HG03378 (cell line): ENCODE results near the gene NDUFS5.
"Not testable (repeated sequence)": the region's sequence is repeated elsewhere in the genome, so short reads cannot be mapped to it uniquely, and the experiment has no call there.

ENCODE experiments used
- ATAC-seq: cut with Tn5 transposase; IDR thresholded peaks from one replicate; pipeline ENCODE4 v1.9.1; 2021; ENCODE audit warnings: mild to moderate bottlenecking, moderate library complexity; ENCODE audit not compliant: unreplicated experiment

Gene NDUFS5

DNA sequence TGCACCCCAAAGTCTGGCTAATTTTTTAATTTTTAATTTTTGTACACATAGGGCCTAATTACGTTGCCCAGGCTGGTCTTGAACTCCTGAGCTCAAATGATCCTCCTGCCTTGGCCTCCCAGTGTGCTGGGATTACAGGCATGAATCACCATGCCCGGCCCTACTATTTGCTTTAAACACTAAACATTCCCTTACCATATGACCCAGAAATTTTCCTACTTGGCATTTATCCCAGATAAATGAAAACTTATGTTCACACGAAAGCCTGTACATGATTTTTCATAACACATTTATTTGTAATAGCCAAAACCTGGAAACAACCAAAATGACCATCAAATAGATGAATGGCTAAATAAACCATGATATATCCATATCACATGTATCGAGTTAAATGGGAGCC, 35.8 kb downstream of the NDUFS5 start:
- no peak for ATAC-seq

- ATAC-seq: no peak
These were observed 37.0 kb downstream of the NDUFS5 start for GRCh38 chr1:39063191-39063590.

DNA sequence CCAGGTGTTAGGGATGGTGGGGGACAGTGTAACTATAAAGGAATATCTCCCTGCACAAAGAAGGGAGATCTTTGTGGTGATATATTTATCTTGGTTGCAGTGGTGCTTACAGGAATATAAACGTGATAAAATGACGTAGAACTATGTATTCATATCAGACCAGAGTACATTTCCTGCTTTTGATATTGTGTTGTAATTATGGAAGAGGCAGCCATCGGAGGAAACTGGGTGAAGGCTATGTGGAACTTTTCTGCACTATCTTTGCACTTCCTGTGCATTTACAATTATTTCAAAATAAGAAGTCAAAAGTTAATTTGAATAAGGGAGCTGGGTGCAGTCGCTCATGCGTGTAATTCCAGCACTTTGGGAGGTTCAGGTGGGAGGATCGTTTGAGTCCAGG, 37.6 kb downstream of the NDUFS5 start:
- no peak for ATAC-seq

- ATAC-seq: no peak
These were observed 39.4 kb downstream of the NDUFS5 start for GRCh38 chr1:39065542-39065941.

DNA sequence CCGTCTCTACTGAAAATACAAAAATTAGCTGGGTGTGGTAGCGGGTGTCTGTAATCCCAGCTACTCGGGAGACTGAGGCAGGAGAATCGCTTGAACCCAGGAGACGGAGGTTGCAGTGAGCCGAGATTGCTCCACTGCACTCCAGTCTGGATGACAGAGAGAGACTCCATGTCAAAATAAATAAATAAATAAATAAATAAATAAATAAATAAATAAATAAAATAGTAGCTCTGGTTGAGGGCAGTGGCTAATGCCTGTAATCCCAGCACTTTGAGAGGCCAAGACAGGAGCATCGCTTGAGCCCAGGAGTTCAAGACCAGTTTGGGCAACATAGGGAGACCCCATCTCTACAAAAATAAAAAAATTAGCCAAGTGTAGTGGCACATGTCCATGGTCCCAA, 42.1 kb downstream of the NDUFS5 start:
- not testable (repeated sequence) for ATAC-seq

- not testable (repeated sequence) for ATAC-seq
These were observed 45.4 kb downstream of the NDUFS5 start for GRCh38 chr1:39071557-39071956.

GRCh38 chr1:39076127-39076798, 50.1 kb downstream of the NDUFS5 start:
- ATAC-seq: no peak

DNA sequence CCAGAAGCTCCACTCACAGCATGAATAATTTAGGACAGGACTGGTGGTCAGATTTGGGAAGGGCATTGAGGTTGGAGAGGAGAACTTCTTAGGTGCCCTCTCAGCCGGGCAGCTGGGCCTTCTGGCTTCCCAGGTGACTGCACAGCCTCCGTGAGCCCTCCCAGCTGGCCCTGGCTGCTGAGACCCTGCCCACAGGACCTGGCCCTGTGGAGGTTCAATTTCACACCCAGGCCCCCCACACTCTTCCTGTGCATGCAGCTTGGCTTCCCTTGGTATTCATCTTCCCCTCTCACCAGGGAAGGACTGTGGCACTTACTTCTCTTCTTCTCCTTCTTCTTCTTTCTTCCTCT, 50.6 kb downstream of the NDUFS5 start:
- ATAC-seq: no peak

DNA sequence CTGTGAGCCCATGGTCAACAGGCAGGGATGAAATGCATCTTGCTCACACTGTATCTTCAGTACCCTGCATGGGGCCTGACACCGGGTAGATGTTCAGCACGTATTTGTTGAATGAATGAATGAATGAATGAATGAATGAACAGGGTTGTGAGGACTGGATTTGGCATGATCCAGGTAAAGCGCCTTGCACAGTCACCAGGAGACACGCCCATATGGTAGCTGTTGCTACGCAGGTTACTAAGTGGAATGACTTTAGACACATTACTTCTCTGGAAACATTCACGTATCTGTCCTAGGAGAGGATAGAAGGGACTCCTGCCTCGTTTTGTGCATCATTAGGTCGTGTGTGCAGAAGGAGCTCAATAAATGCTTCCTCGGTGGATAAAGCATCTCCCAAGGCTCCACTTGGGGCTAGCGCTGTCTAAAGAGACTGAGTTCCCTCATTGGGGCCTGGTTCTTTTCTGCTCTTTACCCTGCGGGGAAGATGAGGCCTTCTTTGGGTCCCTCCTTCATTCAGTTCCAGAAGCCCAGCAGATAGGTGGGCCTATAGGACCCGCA, 54.2 kb downstream of the NDUFS5 start:
- no peak for ATAC-seq

GRCh38 chr1:39080831-39081270, 54.7 kb downstream of the NDUFS5 start:
- no peak for ATAC-seq

GRCh38 chr1:39081271-39082009, 55.3 kb downstream of the NDUFS5 start:
- no peak for ATAC-seq

DNA sequence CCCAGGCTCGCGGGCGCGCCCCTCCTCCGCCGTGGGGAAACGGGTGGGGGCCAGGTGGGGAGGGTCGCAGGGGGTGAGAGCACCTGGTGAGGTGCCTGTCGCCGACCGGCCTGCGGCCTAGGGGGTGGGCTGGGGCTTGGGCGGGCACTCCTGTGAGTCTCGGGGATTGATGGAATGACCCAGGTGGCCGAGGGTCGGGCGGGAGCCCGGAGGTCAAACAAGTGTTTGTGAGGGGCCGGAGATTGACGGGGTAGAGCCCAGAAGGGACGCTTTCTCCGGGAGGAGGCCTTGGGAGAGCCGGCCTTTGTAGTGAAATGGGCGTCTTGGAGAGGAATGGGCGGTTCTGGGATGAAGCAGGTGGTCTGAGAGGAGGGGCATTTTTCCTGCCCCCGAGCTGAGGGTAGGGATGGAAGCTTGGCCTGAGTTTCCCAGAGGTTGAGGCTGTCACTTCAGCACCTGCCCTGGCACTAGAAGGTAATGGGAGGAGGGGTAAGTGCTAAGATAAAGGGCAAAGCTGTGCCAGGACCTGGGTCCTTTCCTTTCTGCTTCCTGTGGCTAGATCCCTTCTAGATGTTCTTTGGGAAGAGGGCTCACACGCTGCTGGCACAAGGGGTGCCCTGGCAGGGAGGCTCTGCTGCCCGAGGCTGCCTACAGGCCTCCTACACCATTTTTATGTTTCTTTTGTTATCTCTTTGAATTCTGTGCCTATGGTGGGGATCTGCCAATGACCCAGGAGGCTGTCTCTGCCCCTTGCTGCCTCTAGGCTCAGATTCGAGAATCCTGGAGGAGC, 56.1 kb downstream of the NDUFS5 start:
- ATAC-seq: no peak

- ATAC-seq: no peak
These were observed 56.8 kb downstream of the NDUFS5 start for GRCh38 chr1:39082811-39083576.

- no peak for ATAC-seq
These were observed 58.0 kb downstream of the NDUFS5 start for GRCh38 chr1:39084191-39084590.
